Urinary bladder (tissue), 4 donors: ENCODE data around the gene TACR3. TPM values are rescaled to one million over a fixed set of nuclear protein-coding genes. Genes with fewer than 3 reads are reported as not detected.
"Not testable (repeated sequence)": the region's sequence is repeated elsewhere in the genome, so short reads cannot be mapped to it uniquely, and the experiment has no call there.

ENCODE experiments used
- DNase-seq: peaks from one replicate; pipeline ENCODE4 v3.0.0-alpha.2; 2015; ENCODE audit errors: extremely low spot score
- H3K27ac ChIP-seq: one replicate; pipeline ENCODE4 v1.5.1; 2013; ENCODE audit warnings: low read depth, mild to moderate bottlenecking, moderate library complexity
- H3K36me3 ChIP-seq: one replicate; pipeline ENCODE4 v1.6.1; 2013; ENCODE audit warnings: mild to moderate bottlenecking, moderate library complexity; ENCODE audit not compliant: insufficient read depth
- H3K4me1 ChIP-seq: one replicate; pipeline ENCODE4 v1.6.1; 2013; ENCODE audit warnings: mild to moderate bottlenecking, moderate library complexity; ENCODE audit not compliant: insufficient read depth
- H3K4me3 ChIP-seq: one replicate; pipeline ENCODE4 v1.5.1; 2013; ENCODE audit warnings: low read depth, low read length
- WGBS: extraction: QIAGEN DNeasy Blood & Tissue Kit; methylation state at CpG from one replicate; pipeline ENCODE4 v1.1.7; 2013; 5-methylcytosine and 5-hydroxymethylcytosine counted together
- polyA plus RNA-seq: library from polyadenylated mRNA; stranded (reverse); fragments of 200-250 nt; gene quantifications from one replicate; pipeline ENCODE4 v1.2.3, GENCODE V29; 2013
- total RNA-seq: library from RNA; depleted of rRNA; stranded (reverse); fragments of >200 nt; gene quantifications from one replicate; pipeline ENCODE4 v1.2.3, GENCODE V29; 2014
- donor health status: healthy with polysubstance abuse.
- donor health status: healthy.

Gene TACR3
- total and polyA plus RNA-seq, 2 donors, result 4.5 to 7.3 TPM

GRCh38 chr4:103645991-103646390 lies 73.8 kb downstream of the TACR3 start:
- WGBS, result 69% methylated on average over 4 of the region's 4 CpGs

GRCh38 chr4:103634236-103634635 lies 85.5 kb downstream of the TACR3 start:
- H3K36me3 ChIP-seq, result no peaks in the 10 kb centered on the region
- H3K27ac ChIP-seq, result no peak overlapping the region
- DNase-seq, result no peak
- WGBS, result 9% methylated on average over 1 of the region's 1 CpG
- H3K4me1 ChIP-seq, result no peaks in the 10 kb centered on the region
- H3K4me3 ChIP-seq, result no peak overlapping the region

More at GRCh38 chr4:103645991-103646390, 73.8 kb downstream of the TACR3 start:
- Histone ChIP-seq H3K27ac (no peak overlapping the region), H3K4me1 (no peaks in the 10 kb centered on the region), H3K36me3 (no peaks in the 10 kb centered on the region), H3K4me3 (no peak overlapping the region)
- no peak for DNase-seq

GRCh38 chr4:103626296-103626695 lies 93.5 kb downstream of the TACR3 start:
- 88% methylated on average over 6 of the region's 6 CpGs for WGBS
- DNase-seq, result no peak
- no peak overlapping the region for H3K27ac ChIP-seq
- H3K36me3 ChIP-seq, result no peaks in the 10 kb centered on the region
- no peak overlapping the region for H3K4me3 ChIP-seq
- H3K4me1 ChIP-seq, result no peaks in the 10 kb centered on the region

GRCh38 chr4:103591841-103592240 lies 127.9 kb downstream of the TACR3 start:
- no peaks in the 10 kb centered on the region for H3K4me1 ChIP-seq
- 38% methylated on average over 3 of the region's 3 CpGs for WGBS
- H3K4me3 ChIP-seq, result no peak overlapping the region
- H3K36me3 ChIP-seq, result no peaks in the 10 kb centered on the region
- no peak for DNase-seq
- no peak overlapping the region for H3K27ac ChIP-seq

GRCh38 chr4:103567591-103567990 lies 152.2 kb downstream of the TACR3 start:
- 78% methylated on average over 4 of the region's 4 CpGs for WGBS
- DNase-seq, result no peak
- Histone ChIP-seq H3K36me3 (no peaks in the 10 kb centered on the region), H3K4me1 (no peaks in the 10 kb centered on the region), H3K4me3 (no peak overlapping the region), H3K27ac (no peak overlapping the region)

- H3K36me3 ChIP-seq, DNase-seq, H3K27ac ChIP-seq, H3K4me1 ChIP-seq, H3K4me3 ChIP-seq: not testable (repeated sequence)
- WGBS, result 74% methylated on average over 3 of the region's 5 CpGs
Measured at GRCh38 chr4:103559178-103559577, 160.6 kb downstream of the TACR3 start.
